ENCODE measurements around the gene OR51B5. TPM values are rescaled to one million over a fixed set of nuclear protein-coding genes. Genes with fewer than 3 reads are reported as not detected.

The OR51B5 gene
- total and polyA plus RNA-seq, 10 of the 15 experiments (the other 5 are each of a cell fraction or from before 2014, with no cell fraction given): 0.04 to 2.1 (median 0.17) TPM; not detected in 6

GRCh38 chr11:5300251-5300650 is 43.1 kb downstream of the OR51B5 start (continued):
- TF ChIP-seq ZZZ3 (IDR thresholded peaks at IDR 0.05; ENCODE audit: control insufficient read depth, insufficient read length, low read depth) (no peak), ZBTB40 (IDR thresholded peaks at IDR 0.05; ENCODE audit: borderline replicate concordance) (no peak), HDGF (IDR thresholded peaks at IDR 0.05) (no peak), SPI1 (IDR thresholded peaks at IDR 0.05; ENCODE audit: borderline replicate concordance, insufficient read depth, low read depth, low read length) (no peak)

GRCh38 chr11:5298451-5298850 is 44.9 kb downstream of the OR51B5 start:
- no peaks in the 10 kb centered on the region for H3K9me3 ChIP-seq (replicated peaks; ENCODE audit: control insufficient read depth, insufficient read depth, low read length)
- SMC1A ChIA-PET (ENCODE audit: uncharacterized antibody, unreplicated experiment): no interaction called here
- H3K27ac ChIP-seq (ENCODE audit: control insufficient read depth, insufficient read depth): no peak overlapping the region
- no peak overlapping the region for H3K9ac ChIP-seq (ENCODE audit: control insufficient read depth, insufficient read depth, low read length)
- H3K4me3 ChIP-seq: no peak overlapping the region
- H2AFZ ChIP-seq (ENCODE audit: control insufficient read depth, low read depth, low read length): no peak overlapping the region
- intact Hi-C loops (cut with micrococcal nuclease; ENCODE audit: unreplicated experiment) (no loop called here), in situ Hi-C loops (cut with MboI) (no loop called here)
- DNase-seq (ENCODE audit: low read depth, low spot score) (no peak), FAIRE-seq (no peak), ATAC-seq (no peak)
- RAD21 ChIA-PET (ENCODE audit: unreplicated experiment): no interaction called here
- no peaks in the 10 kb centered on the region for H4K20me1 ChIP-seq (ENCODE audit: control insufficient read depth, insufficient read depth)
- H3K27me3 ChIP-seq (replicated peaks in 1 of 2; ENCODE audit: control insufficient read depth in 2 of 2, insufficient read depth in 2 of 2, low read length in 1 of 2): no peaks in the 10 kb centered on the region
- 5% methylated on average over 1 of the region's 1 CpG for WGBS (ENCODE audit: insufficient coverage, insufficient replicate concordance, low lambda C conversion rate, missing lambda C conversion rate)
- TF ChIP-seq NFXL1 (IDR thresholded peaks at IDR 0.05; ENCODE audit: borderline replicate concordance): no peak
- TF ChIP-seq E2F8 (IDR thresholded peaks at IDR 0.05; ENCODE audit: low read depth, partially characterized antibody): no peak
- TF ChIP-seq ATF3 (IDR thresholded peaks at IDR 0.05; ENCODE audit: borderline replicate concordance, extremely low read depth, low read depth, low read length): no peak
- no peak for TF ChIP-seq E4F1 (IDR thresholded peaks at IDR 0.05; ENCODE audit: borderline replicate concordance, partially characterized antibody)
- TF ChIP-seq STAT3 (IDR thresholded peaks at IDR 0.05; ENCODE audit: low read depth, low read length): no peak
- no peak for TF ChIP-seq RBBP5 (conservative IDR thresholded peaks at IDR 0.05)
- no peak for TF ChIP-seq NR2F1 (conservative IDR thresholded peaks at IDR 0.05)
- no peak for TF ChIP-seq STAT1 (conservative IDR thresholded peaks at IDR 0.05)
- TF ChIP-seq TARDBP (IDR thresholded peaks at IDR 0.05; ENCODE audit: borderline replicate concordance): no peak
- CTCF ChIA-PET: no interaction called here
- H3K79me2 ChIP-seq (ENCODE audit: control insufficient read depth, insufficient read depth, low read length): no peaks in the 10 kb centered on the region
- no peak overlapping the region for H3K4me2 ChIP-seq (ENCODE audit: control insufficient read depth, insufficient read depth)
- no TSS peak for BruUV-seq (replicated peaks)
- H3K36me3 ChIP-seq (ENCODE audit: control insufficient read depth in 2 of 2, insufficient read depth in 2 of 2, low read length in 1 of 2): no peaks in the 10 kb centered on the region
- POLR2A ChIA-PET: no interaction called here
- no peaks in the 10 kb centered on the region for H3K4me1 ChIP-seq (ENCODE audit: control insufficient read depth, insufficient read depth, low read length)

Data from GM12878 (cell line).